HG02852 (cell line): ENCODE measurements around the gene TPST2.
"Not testable (repeated sequence)": the region's sequence is repeated elsewhere in the genome, so short reads cannot be mapped to it uniquely, and the experiment has no call there.

Source experiments
- ATAC-seq: cut with Tn5 transposase; IDR thresholded peaks from one replicate; pipeline ENCODE4 v1.9.1; 2021; ENCODE audit warnings: mild to moderate bottlenecking, moderate library complexity; ENCODE audit not compliant: unreplicated experiment

TPST2 gene

DNA sequence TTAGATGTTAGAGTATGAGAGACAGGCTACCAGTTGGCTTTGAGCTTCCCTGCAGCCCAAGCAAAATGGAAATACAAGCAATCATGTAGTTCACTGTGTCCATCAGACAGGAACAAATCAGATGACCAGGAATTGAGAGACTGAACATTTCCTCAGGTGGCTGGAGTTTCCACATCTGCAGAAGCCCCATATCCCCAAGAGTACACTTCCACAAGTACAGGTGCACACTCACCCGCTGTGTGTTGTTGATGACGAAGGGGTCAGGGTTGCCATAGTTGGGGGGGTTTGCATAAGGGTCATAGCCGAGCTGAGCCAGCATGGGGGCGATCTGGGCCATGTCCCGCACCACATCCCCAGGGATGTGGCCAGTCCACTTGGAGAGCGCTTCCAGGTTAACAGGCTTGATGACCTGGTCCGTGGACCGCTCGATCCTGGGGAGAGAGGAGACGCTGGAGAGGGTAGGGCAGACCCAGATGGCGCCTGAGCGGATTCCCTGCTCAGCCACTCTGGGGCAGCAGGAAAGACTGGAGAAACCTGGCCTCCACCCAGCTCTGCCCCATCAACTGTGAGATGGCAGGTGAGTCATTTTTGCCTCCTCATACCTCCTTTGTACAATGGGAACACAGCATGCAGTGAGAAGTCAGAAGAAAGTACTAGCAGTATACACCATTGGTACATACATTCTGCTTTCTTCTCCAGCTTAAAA is 53.7 kb downstream of the TPST2 start:
- no peak for ATAC-seq

DNA sequence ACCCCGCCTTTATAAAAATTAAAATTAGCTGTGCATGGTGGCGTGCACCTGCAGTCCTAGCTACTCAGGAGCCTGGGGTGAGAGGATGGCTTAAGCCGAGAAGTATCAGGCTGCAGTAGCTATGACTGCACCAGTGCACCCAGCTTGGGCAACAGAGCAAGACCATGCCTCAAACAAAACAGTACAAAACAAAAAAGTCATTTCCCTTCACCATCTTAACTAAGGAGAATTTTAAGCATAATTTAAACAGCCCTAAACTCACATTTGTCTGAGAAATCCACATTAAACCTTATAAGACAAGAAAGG is 54.4 kb downstream of the TPST2 start:
- no peak for ATAC-seq

DNA sequence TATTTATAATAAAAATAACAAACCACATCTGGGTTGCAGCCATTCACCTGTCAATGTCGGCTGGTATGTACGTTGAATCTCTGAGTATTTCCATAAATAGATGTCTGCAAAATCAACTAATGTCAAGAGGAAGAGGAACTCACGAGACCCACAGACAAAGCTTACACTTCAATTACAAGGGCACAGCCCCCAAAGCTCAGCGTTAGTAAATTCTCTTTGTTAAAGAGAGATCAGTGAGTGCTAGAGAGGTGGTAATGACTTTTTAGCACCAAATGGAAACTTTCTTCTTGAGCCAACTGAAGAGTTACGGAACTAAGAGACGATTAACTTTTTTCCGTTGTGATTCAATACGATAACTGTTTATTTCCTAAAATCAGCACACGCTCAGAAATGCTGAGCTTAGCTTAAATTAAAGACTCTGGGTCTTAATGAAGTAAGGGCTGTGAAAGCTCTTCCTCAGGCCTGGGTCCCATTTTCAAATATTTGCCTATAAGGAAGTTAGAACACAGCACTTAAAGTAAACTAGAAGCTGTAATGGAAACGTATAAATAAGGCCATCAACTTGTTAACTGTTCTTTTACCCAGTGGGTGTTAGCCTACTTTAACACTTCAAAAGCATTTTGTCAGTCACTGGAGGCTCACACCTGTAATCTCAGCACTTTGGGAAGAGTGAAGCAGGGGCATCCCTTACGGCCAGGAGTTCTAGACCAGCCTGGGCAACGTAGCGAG is 54.9 kb downstream of the TPST2 start:
- ATAC-seq, result no peak

DNA sequence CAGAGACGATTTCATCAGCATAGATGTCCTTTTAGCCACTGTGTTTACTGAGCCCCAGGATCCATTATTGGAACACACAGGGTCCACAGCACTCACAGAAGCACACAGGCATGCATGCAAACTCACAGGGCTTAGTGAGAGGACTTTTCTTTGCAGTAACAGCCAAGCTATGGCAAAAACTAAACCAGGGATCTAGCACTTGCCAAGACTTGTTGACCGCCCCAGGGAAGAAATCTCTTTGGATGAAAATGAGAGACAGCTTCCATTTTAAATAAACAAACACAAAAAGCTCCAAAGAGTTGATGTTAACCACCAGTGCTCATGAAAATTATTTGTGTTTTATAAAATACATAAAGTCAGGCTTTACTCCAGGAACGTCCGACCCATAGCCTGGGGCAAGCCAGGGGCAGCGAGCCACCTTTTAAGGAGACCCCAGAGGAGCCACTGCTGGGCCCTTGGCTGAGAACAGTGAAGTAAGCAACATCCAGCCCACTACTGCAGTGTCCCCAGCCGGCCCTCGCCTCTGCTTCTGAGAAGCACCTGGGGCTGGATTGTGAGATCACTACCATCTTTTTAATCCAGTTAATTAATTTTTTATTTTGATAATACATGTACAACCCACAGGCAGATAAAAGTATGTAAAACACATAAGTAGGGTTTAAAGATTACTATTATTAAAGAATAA is 55.6 kb downstream of the TPST2 start:
- ATAC-seq, result no peak

DNA sequence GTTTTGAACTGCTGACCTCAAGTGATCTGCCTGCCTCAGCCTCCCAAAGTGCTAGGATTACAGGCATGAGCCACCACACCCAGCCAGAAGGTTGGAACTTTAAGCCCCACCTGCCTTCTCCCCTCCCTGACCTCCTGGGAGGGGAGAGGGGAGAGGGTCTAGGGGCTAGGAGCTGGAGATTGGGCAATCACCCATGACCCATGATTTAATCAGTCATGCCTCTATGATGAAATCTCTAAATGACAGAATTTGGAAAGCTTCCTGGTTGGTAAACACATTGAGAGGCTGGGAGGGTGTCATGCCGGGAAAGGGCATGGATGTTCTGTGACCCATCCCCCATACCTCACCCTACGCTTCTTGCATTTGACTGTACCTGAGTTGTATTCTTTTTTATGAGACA is 60.6 kb downstream of the TPST2 start:
- no peak for ATAC-seq

DNA sequence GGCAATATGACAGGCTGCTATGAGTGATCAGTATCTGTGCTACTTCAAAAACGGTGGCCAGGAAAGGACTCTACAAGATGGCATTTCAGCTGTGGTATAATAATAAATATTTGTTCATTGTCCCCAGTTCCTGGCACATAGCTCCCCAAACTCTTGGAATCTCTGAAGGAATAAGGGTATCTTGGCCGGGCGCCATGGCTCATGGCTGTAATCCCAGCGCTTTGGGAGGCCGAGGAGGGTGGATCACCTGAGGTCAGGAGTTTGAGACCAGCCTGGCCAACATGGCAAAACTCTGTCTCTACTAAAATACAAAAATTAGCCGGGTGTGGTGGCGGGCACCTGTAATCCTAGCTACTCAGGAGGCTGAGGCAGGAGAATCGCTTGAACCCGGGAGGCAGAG is 61.4 kb downstream of the TPST2 start:
- not testable (repeated sequence) for ATAC-seq

DNA sequence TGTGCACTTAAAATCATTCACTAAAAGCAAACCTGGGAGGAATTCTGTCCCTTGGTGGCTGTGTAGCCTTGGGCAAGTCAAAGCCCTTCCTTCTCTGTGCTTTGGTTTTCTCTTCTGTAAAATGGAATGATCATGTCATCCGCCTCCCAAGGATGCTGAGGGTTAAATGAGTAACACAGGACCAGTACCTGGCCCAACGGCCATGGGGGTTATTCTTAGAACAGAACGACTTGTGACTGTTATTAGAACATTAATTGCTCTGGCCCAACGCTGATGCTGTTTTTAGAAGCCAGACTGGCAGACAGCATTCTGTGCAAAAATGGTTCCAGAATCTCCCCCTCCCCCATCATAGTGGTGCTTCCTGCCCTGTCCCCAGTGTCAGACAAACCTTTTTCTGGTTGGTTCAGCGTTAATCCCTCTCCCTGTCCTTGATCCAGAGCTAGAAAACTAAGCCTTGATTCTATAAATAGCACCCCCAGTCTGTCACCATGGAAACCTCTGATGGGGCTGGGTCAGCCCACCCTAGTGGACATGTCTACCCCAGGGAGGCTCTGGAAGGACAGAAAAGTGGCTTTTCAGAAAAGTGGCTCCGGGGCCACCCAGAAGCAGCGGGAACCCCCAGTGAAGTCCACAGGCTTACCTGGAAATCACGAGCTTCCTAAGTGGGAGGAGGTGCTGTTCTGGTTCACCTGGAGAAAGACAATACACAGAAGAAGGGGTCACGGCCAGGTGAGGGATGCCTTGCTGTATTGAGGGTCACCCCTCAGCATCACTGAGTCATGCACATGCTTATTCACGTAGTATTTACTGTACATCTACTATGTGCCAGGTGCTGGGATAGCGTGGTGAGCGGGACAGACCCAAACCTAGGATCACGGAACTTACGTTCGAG is 62.1 kb downstream of the TPST2 start:
- no peak for ATAC-seq

DNA sequence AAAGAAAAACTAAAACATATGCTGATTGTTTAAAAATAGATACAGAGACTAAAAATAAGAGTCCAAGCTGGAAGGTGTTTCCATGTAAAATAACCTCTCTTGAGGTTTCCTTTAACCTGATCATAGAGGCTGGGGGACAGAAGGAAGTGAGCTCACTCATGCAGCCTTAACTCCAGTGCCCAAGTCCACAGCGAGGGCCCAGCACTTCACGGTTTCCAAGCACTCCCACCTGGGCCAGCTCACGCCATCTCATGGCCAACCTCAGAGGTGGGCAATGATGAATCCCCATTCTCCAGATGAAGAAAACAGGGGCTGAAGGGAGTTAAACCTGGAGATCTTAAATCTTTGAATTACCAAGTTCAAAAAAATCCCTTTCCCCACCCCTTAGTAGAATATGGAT is 62.8 kb downstream of the TPST2 start:
- ATAC-seq, result no peak

DNA sequence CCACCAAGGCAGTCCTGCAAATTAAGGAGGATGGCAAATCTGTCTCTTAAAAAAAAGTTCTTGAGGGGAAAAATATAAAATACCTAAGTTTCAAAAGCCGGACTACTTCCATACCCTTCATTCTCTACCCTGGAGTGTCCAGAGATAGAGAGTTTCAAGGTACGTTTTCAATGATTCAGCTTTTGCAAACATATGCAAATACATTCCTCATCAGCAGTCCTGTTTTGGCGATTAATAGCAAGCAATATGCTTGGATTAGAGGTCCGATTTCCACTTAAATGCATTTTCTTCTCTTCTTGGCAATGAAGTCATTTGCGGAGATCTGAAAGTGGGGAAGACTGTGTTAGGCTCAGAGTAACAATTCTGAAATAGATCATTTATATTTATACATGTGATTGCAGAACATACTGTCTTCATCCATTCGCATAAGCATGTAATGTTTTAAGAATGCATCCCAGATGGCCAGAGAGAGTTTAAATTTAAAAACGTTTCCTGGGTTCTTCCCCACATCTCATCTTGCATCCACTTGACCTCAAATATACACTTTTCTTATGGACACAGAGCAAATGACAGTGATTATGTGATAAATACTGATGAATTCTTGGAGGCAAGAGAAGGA is 63.9 kb downstream of the TPST2 start:
- ATAC-seq, result no peak

DNA sequence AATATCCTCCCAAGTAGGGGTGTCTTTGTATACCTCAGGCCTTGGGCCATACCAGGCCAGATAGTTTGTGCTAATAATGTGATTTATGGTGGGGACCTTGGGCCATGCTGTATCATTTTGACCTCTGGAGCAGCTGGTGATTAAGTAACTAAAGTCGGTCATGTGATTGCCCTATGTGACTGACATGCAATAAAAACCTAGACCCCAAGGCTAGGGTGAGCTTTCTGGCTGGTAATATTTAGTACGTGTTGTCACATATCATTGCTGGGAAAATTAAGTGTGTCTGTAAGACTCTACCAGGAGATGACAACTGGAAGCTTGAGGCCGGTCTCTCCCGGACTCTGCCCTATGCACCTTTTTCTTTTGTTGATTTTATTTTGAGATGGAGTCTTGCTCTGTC is 65.1 kb downstream of the TPST2 start:
- no peak for ATAC-seq

DNA sequence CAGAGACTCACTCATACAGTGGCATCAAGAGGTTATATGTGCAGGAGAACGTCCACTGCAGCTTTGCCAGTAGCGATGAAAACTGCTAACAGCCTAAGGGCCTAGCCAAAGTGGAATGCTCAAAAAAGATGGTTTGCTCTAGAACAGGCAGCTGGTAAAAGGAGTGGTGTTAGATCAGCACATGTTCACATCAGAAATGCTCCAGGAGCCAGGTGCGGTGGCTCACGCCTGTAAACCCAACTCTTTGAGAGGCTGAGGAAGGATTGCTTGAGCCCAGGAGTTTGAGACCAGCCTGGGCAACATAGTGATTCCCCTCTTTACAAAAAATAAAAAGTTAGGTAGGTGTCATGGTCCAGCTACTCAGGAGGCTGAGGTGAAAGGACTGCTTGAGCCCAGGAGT is 67.3 kb downstream of the TPST2 start:
- ATAC-seq, result no peak

DNA sequence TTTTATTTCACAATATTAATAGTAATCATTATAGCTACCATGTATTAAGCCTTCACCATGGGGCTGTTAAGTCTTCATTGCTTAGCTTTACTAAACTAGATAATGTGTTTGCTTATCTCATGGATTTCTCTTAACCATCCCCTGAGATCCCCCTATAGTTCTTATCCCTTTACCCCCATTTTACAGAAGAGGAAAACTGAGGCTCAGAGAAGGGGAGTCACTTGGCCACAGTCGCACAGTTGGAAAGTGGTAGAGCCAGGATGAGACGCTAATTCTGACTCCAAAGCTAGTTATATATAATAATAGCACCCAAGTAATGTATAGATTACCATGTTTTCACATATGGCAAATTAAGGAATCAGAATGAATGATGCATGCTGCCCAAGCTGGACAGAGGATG is 67.9 kb downstream of the TPST2 start:
- no peak for ATAC-seq

DNA sequence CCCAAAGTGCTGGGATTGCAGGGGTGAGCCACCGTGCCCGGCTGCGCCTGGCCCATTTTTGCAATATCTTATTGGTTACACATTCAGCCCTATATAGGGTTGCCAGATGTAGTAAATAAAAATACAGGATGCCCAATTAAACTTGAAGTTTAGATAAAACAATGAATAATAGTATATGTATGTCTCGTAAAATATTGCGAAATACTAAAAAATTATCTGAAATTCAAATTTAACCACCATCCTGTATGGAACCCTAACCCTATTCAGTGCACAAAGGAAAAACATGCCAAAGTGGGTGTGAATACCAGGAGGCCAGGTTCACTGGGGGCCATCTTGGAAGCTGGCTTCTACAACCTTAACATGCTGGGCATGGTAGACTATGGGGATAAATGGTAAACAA is 72.5 kb downstream of the TPST2 start:
- no peak for ATAC-seq

DNA sequence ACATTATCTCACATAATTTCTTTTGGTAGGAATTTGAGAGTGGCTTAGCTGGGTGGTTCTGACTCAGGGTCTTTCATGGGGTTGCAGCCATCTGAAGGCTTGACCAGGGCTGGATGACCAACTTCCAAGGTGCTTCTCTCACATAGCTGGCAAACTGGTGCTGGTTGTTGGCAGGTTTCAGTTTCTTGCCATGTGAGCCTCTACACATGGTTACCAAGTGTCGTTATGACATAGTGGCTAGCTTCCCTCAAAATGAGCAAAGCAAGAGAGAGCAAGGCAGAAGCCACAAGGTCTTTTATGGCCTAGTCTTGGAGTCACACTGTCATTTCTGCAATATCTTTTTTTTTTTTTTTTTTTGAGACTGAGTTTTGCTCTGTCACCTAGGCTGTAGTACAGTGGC is 73.4 kb downstream of the TPST2 start:
- no peak for ATAC-seq

DNA sequence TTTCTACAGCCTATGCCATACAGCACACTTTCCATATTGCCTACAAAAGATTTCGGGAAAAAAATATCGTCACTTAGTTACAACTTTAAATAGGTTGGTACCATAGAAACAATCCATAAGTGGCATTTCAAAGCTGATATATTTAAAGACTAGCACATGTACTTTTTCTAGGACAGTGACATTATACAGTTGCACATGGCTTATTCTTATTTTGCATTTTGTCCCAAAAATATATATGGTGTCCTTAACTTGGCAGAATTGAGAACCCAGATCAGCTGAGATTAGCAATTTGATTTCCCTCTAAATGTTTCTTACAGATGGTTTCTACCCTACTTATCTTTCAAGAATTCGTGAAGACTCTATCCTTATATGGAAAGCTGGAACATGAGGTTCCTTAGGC is 74.0 kb downstream of the TPST2 start:
- no peak for ATAC-seq

DNA sequence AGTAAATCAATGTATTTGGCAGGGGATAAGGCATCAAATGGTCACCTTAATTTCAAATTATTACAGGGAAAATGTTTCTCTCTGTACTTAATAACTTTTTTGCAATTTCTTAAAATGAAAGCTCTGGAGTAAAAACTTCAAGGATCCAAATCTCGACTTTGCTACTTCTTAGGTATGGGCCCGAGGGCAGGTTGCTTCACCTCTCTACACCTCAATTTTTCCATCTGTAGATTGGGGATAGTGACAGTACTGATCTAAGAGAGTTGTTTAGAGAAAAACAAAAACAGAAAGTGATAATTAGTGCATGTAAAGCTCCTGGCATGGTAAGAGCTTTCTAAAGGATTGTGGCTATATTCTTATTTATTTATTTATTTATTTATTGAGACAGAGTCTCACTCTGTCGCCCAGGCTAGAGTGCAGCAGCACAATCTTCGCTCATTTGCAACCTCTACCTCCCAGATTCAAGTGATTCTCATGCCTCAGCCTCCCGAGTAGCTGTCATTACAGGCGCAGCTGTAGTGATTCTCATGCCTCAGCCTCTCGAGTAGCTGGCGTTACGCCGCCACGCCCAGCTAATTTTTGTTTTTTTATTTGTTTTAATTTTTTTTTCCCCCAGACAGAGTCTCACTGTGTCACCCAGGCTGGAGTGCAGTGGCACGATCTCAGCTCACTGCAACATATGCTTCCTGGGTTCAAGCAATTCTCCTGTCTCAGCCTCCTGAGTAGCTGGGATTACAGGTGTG is 75.3 kb downstream of the TPST2 start:
- no peak for ATAC-seq

DNA sequence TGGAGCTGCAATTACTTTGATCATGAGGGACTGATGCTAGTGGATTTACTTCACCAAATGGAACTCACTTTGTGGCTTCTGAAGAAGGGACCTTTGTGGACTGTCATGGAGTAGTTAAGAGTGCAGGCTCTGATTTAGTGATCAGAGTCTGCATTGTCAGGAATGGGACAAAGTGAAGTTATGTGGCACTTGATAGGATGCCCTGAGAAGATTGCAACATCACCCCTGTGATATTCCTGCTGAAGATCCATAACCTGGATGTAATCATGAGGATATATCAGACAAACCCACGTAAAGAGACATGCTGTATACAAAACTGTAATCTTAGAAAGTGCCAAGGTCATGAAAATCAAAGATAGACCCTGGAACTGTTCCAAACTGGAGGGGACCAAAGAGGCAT is 76.1 kb downstream of the TPST2 start:
- ATAC-seq, result no peak

DNA sequence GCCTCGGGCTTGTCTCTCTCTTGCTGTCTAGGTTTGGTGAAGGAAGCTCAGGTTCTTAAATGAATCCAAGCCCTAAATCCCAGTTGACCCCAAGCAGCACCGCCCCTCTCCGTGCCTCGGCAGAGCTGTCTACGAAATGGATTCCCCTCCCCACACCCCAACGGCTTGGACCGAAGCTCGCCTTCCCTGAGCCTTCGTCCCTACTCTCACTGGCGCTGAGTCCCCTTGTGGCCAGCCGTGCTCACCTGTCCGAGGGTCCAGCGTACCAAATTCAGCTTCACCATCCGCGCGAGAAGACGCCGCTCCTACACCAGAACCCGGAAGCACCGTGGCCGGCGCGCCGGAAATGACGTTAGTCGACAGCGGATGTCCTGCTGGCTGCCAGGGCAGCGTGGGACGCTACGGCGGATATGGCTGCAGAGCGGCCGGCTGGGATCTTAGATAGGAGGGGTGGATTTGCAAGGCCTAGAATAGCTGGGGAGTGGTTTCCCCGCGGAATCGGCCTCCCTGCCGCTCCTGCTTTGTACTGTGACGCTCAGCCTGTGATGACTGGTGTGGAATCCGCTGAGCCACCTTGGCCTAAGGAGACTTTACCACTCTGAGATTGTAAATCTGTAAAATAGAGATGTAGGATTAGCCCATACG is 77.7 kb downstream of the TPST2 start, which contains the start of gene TFIP11:
TFIP11 (minus strand) TSS at position 325 of the 645 bp plus-strand sequence. CDS start 2,201 bp downstream, outside the sequence.
- ATAC-seq, result peak; percentile 95

DNA sequence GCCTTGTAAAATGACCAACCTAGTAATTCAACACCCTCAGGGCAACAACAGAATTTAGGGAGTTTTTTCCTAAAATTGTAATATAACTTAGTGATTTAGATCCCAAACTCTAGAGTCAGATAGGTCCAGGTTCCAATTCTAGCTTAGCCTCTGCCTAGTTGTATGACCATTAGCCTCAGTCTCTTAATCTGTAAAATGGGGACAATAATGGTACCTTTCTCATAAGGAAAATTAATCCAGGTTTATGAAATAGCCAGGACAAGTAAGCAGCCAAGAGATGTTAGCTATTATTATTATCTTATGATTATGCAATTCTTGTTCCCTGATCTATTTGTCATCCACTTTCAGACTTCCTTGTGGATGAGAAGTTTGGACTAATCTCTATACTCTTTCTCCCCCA is 81.8 kb downstream of the TPST2 start:
- ATAC-seq, result no peak

DNA sequence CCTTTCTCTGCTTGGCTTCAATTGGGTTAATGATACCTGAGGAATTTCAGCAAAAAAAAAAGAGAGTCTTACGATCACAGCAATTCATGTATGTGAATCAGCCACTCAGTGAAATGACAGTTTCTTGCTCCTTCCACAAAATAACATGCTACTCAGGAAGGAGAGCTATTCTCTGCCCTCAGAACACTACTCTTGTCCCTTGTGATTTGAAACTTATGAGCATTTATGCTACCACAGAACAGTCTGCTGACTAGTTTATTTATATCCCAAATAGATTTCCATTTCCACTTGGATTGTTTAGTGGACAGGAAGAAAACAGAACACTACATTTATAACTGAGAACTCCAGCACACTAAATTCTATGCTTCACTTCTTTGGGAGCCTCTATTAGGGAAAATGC is 86.2 kb downstream of the TPST2 start:
- no peak for ATAC-seq
